ENCODE results near the gene MS4A15.

- TF ChIP-seq EP300 (IDR thresholded peaks at IDR 0.05; ENCODE audit: low read length) = no peak
- no peak for TF ChIP-seq ATF3 (IDR thresholded peaks at IDR 0.05)
- no peak for TF ChIP-seq ATF3 (CRISPR knock-in tag; conservative IDR thresholded peaks at IDR 0.05)
- no peak for TF ChIP-seq FOXA1 (IDR thresholded peaks at IDR 0.05; ENCODE audit: borderline replicate concordance)
- TF ChIP-seq ZNF398 (CRISPR knock-in tag; IDR thresholded peaks at IDR 0.05) = no peak
- TF ChIP-seq CTCF (IDR thresholded peaks at IDR 0.05 in 2 of 3, conservative IDR thresholded peaks at IDR 0.05 in 1 of 3; ENCODE audit: insufficient read depth in 2 of 3, low read depth in 1 of 3, low read length in 3 of 3) = no peak
- no peak for TF ChIP-seq MLX (CRISPR knock-in tag; conservative IDR thresholded peaks at IDR 0.05)
- TF ChIP-seq JUNB (CRISPR knock-in tag; conservative IDR thresholded peaks at IDR 0.05) = no peak
These were observed 35.9 kb downstream of the MS4A15 start for GRCh38 chr11:60792521-60792920.

Data from K562 (cell line).